Measurements from ENCODE around the gene CACNA2D2.

- TF ChIP-seq CTCF (IDR thresholded peaks at IDR 0.05) (no peak), POLR2AphosphoS5 (IDR thresholded peaks at IDR 0.05) (no peak), POLR2A (IDR thresholded peaks at IDR 0.05) (no peak), EP300 (IDR thresholded peaks at IDR 0.05) (no peak)
These were observed 177.8 kb downstream of the CACNA2D2 start for GRCh38 chr3:50325497-50326181.
